Fibroblast of villous mesenchyme (primary cell): ENCODE results near the gene ZNF750. TPM values are rescaled to one million over a fixed set of nuclear protein-coding genes. Genes with fewer than 3 reads are reported as not detected.

Source experiments
- DNase-seq: peaks from one replicate; pipeline ENCODE4 v3.0.0-alpha.2; 2010; ENCODE audit warnings: low read depth
- H3K4me3 ChIP-seq: 2 replicates; pipeline ENCODE4 v1.5.1; 2011; ENCODE audit warnings: low read depth, mild to moderate bottlenecking, low read length
- CTCF ChIP-seq: IDR thresholded peaks from 2 replicates; pipeline ENCODE4 v1.5.1; 2012; ENCODE audit warnings: low read depth, mild to moderate bottlenecking, low read length; ENCODE audit not compliant: insufficient read depth
- total RNA-seq: library from RNA; depleted of rRNA; stranded (reverse); fragments of >200 nt; gene quantifications from 2 replicates; pipeline ENCODE4 v1.2.3, GENCODE V29; 2012

ZNF750 gene
- total RNA-seq, 1 donor = not detected

- DNase-seq = peak; percentile 90
- peak overlapping the region; percentile 35 for H3K4me3 ChIP-seq
- no peak for TF ChIP-seq CTCF
Measured at GRCh38 chr17:82848022-82848592, 8.3 kb upstream of the ZNF750 start.

- peak overlapping the region; percentile 62 for H3K4me3 ChIP-seq
- TF ChIP-seq CTCF = no peak
Measured at GRCh38 chr17:82846061-82846691, 6.4 kb upstream of the ZNF750 start.

GRCh38 chr17:82845163-82845807, 5.5 kb upstream of the ZNF750 start:
- peak overlapping the region; percentile 62 for H3K4me3 ChIP-seq
- no peak for TF ChIP-seq CTCF
- DNase-seq = peak; percentile 84

More at GRCh38 chr17:82846061-82846691, 6.4 kb upstream of the ZNF750 start:
- DNase-seq = no peak

GRCh38 chr17:82844796-82845162, 5.0 kb upstream of the ZNF750 start:
- DNase-seq = no peak

GRCh38 chr17:82843904-82844680, 4.3 kb upstream of the ZNF750 start:
- DNase-seq = no peak
- no peak overlapping the region for H3K4me3 ChIP-seq
- TF ChIP-seq CTCF = no peak

More at GRCh38 chr17:82844796-82845162, 5.0 kb upstream of the ZNF750 start:
- peak overlapping the region; percentile 62 for H3K4me3 ChIP-seq
- TF ChIP-seq CTCF = no peak

GRCh38 chr17:82841921-82842596, 2.2 kb upstream of the ZNF750 start:
- no peak for TF ChIP-seq CTCF
- DNase-seq = no peak
- H3K4me3 ChIP-seq = no peak overlapping the region
